GM18520 (cell line): ENCODE measurements around the gene SYT9.
A peak's percentile ranks its signal among the peaks of the same experiment; 100 is the strongest.

Experiments
- ATAC-seq: cut with Tn5 transposase; IDR thresholded peaks from one replicate; pipeline ENCODE4 v1.9.1; 2021; ENCODE audit not compliant: unreplicated experiment

Gene SYT9

DNA sequence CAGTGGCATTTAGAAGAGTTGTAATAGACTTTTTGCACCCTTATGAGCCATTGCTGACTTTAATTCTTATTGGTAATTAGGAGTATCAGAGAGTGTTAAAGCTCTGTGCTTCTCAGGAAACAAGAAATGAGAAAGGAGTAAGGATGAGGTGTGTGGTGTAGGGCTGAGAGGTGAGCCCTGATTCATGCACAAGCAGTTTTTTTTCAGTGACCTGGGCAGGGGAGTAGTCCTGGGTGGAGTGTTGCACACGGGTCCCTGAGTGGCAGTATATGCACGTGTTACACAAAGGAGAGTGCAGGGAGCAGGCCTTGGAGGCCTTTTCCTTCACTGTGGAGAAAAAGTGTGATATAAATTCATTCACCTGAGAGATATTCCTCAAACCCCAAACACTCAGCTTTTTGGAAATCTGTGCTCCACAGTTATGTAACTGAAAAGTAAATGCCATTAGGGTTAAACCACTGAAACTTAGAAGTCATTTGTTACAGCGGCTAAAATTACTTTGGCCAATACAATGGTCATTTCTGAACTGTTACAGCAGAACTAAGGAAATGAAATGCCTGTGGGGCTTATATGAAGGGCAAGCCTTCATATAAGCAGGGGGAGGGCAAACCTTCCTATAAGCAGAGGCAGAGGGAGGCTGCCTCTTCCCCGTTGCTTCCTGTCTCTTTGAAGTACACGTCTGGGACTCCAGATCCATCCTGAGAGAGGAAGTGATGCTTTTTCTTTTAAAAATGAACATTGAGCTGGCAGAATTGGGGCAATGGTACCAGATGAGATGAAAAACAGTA lies 171.0 kb downstream of the SYT9 start:
- ATAC-seq = no peak

DNA sequence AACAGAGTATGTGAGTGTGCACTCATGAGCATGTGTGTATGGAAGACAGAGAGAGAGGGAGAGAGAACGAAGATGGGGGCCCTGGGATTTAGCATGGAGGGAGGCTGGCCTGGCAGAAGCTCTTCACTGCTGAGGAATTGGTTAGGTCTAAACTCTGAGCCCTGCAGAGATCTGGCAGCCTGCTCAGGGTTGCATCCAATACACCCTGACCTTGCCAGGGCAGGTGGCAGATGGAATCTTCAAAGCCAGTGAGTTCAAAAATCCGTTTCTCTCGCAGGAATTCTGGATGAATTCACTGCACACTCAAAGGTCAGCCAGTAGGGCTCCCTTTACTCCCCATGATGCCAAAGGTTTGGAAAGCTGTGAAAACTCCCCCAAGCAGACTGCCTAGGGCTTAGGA lies 172.2 kb downstream of the SYT9 start:
- ATAC-seq = no peak

DNA sequence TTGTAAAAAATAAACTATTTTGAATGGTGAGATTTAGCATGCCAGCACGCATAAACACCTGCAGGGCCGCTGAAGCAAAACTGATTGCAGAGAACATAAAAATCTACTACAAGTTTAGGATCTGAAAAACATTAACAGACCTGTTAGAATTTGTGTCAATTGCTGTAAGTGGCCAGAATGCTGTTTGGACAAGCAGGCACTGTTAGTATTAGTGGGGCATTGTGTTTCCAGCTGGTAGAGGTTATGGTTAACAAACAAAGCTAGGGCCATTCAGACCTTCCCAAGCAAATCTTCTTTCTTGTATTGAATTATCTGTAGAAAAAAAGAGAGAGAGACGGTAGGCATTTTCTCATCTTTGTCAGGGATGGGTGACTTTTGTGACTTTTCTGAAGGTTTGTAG lies 176.0 kb downstream of the SYT9 start:
- no peak for ATAC-seq

DNA sequence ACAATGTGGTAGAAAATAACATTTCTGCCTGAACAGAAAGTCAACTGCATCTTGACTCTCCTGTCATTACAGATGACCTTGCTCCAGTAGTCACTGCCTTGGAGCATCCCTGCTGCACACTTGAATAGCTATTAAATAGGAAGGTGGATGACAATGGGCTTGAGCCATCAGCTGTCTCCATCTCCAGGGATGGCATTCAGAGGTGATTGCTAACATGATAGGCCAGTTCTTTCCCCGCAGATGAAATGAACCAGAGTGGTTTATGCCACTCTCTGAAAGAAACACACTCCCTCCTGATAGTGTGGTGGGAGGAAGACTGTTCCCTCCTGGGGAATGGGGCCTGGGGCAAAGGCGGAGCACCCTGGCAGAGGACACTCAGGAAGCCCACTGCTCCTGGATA lies 176.5 kb downstream of the SYT9 start:
- no peak for ATAC-seq

DNA sequence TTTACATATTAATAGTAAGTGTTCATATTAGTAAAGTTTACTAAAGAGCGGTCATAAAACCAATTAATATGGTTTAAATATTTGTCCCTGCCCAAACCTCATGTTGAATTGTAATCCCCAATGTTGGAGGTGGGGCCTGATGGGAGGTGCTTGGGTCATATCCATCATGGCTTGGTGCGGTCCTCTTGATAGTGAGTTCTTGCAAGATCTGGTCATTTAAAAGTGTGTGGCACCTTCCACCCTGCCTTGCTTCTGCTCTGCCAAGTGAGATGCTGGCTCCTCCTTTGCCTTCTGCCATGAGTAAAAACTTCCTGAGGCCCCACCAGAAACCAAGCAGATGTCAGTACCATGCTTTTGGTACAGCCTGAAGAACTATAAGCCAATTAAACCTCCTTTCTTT lies 178.8 kb downstream of the SYT9 start:
- ATAC-seq = no peak

DNA sequence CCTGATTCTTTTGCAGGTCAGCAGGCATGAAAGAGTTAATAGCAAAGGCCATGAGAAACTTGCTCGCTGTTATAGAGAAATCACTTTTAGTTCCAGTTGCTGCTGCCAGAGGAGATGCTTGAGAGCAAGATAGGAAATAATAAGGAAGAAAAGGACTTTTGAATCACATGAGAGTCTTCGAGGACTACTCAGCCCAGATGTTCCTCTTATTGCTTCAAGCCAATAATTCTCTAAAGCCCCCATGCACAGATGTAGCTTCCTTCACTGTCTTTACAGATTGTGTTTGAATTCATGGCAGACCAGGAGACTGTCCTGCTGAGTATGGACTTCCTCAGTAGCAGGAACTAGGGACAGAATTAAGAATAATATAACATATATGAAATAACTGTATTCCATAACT lies 183.5 kb downstream of the SYT9 start:
- no peak for ATAC-seq

DNA sequence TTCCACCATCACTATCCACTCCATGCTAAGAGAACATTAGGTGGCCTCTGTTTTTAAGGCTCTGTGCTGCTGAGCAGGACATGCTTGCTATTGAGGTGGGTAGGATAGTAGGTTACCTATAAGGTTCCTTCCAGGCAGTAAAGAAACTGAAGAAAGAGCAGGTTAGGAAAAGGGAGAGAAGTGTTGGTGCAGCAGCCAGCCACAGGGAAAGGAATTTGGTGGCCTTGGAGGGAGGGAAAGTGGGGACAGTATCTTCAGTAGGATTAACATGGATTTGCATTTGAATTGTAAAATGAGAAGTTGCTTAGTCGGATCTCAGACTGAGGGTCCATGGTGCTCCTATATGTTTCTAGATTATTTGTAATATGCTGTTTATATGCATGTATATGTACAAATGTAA lies 184.4 kb downstream of the SYT9 start:
- no peak for ATAC-seq

DNA sequence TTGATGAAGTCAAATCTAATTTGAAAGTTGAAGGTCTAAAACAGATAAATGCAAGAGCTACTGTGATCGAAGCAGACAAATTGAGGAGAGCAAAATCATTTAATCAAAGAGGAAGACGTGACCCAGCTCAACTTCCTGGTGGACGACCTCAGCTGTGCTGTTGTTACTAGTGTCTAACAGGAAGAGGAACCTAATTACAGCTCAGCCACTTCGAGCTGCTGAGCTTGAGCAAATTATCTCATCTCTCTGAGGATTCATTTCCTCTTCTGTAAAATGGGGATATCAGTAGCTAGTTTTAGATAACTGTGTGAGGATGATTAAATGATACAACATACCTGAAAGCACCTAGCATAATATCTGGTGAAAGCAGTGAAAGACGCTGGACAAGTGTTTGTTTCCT lies 185.0 kb downstream of the SYT9 start:
- ATAC-seq = peak; percentile 50

DNA sequence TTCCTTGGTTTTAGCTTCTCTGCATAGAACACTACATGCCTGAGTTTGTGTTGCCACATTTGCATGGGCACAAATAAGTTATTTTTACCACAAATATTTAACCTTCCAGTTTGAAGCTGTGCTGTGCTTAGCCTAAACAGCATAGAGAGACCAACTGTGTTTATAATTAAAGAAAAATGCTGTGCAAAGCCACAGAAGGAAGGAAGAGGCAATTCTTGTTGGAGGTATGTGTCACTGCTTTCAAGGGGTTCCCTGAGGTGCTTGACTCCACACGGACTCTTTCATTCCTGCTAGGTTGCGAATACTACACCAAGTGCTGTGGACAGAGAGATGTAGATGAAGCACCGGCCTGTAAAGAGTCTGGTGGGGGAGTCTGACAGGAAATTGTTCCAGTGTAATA lies 186.0 kb downstream of the SYT9 start:
- ATAC-seq = no peak

DNA sequence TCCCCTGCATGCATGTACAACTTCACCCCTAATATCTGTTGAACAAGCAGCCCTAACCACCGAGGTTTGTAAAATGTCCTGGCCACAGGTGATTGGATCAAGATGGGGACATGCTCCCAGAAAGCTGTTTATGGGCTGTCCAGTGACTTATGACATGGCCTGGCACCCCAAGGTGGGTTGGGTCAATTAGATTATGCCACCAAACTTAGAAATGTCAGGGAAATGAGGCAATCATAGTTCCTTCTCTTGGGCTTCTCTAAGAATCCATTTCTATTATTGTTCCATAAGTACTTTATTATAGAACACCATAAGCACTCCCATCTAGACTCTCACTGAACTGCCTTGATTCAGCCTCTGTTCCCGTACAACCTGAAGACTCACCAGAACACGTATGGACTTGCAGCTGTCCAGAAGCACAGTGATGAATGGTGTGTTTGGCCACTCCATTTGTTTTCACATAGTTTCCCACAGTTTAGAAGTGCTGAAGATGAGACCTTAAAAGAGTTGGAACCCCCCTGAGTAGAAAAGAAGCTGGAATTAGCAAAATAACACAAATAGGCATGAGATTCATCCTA lies 188.1 kb downstream of the SYT9 start:
- ATAC-seq = no peak

DNA sequence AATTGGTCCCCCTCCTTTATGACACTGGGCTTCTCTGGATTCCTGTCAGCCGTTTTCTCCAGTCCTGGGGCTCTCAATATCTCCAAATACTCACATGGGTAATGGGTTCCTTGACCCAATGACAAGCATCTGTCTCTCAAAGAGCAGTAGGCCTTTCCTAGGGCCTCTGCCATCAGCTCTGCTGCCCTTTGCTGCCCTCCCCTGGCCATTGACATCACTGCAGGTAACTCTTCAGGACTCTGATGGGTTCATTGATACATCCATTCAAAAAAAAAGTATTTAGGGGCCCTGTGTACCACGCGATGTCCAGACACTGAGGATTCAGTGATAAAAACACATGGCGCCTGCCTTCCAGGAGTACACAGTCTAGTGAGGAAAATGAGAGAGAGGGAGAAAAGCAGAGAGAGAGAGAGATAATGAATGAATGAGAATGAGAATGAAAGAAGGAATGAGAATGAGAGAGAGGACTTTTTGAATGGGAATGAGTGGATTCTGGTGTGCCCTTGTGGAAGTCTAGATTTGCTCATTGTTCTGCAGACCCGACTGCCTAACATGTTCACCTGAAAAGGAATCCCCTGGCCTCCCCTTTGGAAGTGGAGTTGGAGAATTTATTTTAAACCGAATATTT lies 191.0 kb downstream of the SYT9 start:
- ATAC-seq = peak; percentile 79

DNA sequence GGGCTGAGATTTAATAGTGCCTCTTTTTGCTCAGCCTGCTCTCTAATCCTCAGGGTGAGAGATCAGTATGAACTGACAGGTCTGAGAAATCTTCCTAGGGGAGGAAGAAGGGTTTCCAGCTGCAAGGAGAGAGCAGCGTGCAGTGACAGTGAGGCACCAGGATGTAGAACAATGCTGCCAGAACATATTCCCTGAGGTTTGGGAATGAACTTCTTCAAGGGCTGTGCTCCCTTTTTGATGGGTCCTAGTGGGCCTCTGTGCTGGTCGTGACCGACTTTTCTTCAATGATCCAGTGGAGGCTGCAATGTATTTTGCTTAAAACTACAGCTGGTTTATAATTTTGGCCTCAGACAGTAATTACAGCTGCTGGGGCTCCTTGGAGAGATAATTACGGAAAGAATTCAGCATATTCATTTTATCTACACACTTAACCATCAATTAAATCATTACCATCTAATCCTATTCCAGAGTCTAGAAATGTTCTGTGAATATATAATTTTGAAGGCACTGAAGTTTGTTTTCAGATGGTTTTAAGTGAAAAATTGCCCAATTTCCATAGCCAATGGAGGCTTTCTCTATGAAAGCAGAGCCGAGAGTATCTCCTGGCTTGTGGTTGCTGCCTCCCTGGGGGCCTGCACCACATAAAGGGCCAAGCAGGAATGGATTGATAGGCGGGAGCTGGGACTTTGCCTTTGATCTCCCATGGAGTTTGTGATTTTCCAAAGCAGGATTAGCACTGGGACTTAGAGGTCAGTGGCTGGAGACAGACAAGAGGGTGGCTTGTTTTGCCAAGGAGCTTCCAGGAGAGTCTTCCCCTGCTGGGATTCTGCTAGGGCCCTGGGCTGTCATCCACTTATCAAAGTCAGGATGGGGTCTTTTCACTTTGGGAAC lies 192.6 kb downstream of the SYT9 start:
- no peak for ATAC-seq

DNA sequence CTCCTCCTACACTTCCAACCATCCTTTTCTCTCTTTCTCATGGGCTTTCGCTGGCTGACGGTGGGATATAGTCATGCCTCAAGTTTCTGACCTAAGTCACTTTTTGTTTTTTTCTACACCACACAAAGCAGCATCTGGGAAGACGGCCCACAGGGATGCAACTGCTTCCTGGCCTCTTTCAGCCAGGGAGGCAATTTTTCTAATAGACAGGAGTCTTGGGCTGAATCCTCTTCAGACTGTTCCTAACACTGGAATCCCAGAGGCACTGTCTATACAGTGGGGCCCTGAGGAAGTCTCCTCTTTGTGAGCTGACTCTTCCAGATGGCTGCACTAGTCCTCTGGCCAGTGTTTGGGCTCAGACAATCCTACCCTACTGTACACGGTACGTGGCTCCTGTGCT lies 193.9 kb downstream of the SYT9 start:
- ATAC-seq = no peak

DNA sequence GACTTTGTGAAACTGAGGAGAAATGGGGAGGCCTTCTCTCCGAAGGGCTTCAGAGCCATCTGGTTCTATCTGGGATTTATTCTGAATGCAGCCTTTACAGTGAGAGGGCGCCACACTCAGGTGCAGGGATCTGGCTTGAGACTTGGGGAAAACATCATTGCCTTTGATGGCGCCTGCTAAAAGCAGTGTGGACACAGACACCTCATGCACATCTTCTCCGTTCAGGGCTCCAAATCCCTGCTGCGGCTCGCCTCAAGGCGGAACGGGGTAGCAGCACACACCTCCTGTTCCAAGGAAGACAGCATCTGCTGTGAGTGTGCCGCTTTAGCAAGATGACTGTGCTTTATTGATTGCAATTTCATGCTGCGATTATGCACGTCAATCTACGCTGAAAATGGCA lies 196.5 kb downstream of the SYT9 start:
- ATAC-seq = no peak

DNA sequence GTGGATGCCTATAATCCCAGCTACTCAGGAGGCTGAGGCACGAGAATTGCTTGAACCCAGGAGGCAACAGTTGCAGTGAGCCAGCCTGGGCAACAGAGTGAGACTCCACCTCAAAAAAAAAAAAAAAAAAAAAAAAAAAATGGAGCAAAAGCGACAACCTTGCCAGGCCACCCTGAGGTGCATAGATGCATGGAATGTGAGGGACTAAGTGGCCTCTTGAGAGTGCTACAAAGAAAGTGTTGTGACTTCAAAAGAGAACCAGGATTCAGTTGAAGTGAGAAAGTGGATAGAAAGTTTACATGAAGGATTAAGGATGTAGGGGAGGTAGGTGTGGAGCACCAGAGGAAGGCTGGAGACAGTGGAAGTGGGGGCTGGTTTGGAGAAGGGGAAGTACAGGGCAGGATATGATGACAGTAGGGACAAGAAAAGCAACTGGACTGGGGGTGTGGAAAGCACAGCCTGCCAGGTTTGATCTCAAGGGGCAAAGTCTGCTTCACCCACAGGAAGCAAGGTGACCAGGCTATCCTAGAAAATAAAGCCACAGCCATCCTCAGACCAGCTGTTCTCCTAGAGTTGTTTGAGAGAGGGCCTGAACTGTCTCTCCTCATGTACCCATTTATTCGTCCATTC lies 197.6 kb downstream of the SYT9 start:
- no peak for ATAC-seq

DNA sequence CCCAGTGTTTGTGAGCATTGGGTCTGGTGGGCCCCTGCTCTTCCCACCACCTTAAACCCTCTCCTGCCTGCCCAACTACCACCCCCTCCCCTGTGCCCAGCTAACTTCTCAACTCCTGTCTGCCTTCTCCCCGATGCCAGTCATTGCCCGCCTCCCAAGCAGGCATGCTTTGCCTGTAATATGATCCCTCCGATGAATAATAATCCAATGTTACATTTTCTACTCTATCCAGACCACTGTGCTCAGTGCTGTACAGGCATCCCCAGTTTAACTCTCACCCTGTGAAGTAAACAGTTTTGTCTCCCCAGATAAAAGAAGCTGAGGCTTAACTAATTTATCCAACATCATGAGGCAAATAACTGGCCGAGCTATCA lies 198.1 kb downstream of the SYT9 start:
- ATAC-seq = no peak

DNA sequence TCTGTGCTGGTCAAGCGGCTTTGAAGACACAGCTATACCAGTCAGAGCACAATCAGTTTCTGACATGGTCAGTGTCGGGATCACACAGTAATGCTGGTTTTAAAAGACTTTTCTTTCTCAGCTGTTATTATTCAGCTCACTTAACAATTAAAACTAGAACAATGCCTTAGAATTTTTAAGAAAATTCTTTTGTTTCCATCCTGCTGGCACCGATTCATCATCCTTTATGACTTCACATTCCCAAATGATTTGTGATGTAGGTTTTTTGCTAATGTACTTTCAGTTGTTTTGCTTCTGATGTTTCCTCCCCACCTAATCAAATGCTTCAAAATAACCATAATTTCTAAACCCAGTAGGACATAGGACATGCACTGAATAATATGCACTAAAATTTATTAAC lies 199.1 kb downstream of the SYT9 start:
- no peak for ATAC-seq

DNA sequence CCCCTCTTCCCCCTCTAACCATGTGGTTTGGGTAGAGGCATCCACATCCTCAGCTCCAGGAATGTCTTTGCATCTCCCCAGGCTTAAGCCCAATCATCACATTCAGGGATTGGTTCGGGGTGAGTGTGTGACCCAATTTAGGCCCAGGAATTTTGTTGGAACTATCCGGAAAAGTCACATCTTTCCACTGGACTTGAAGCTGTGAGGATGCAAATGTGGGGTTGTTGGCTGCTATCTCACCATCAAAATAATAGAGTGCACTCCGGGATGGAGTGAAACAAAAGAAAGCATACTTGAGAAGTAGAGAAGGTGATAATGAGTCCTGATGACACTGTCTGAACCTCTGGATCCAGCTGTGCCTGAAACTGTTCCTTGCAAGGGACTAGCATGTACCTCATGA lies 199.8 kb downstream of the SYT9 start:
- ATAC-seq = no peak

DNA sequence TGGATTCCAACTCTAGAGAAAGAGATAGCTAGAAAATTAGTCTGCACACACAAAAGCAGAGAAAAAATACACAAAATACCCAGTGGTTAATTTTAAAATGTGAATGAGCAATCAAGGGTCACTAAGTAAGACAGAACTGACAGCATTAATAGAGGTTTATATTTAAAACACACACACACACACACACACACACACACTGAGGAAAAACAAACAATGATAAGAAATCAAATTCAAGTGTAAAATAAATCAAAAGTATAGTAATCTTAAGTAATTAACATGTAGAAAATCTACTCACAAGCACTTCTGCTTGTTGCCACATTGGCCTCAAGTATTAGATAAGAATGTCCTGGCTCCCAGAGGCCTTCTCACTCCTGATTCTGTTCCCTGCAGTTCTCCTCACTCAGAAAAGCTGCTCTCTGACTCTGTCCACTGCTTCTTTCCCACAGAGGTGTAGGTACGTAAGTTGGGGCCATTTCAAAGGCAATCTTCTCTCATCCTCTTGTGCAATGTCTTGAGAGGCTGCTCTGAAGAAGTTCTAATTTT lies 200.3 kb downstream of the SYT9 start:
- no peak for ATAC-seq

DNA sequence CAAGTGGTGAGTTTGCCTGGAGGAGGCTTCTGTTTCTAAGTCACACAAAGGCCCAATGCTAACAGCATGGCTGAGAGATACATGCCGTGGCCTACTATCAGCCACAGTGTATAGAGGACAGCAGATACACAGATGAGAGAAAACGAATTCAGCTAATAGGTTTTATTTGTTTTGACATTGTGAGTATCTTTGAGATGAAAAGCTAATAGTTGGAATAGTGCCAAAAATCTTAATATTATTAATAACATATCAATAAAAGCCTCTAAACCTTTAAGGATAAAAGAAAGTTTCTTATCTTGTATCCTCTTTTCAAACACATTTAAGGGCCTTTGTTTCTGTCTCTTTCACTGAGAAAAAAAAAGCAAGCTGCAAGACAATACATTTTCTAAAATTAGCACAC lies 203.2 kb downstream of the SYT9 start:
- ATAC-seq = no peak

DNA sequence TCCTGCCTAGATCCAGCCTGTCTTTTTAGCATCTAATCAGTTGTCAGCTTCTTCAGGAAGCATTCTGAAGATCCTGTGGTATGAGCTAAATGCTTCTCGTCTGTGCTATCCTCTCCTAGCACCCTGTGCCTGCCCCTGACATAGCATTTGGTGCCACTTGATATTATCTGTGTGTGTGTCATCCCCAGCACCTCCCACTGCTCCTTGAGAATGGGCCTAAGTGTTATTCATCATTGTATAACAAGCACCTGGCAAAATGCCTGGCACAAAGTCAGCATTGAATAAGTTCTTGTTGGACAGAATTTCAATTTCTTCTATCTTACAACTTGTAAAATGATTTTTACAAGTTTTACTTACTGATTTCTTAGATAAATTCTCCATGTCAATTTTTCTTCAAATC lies 205.5 kb downstream of the SYT9 start:
- ATAC-seq = no peak
